KMS-11 (cell line): ENCODE measurements around the gene NTM.

Experiments
- H2AFZ ChIP-seq: fragments of 200-600 bp; sonication (generic); 2 replicates; pipeline ENCODE4 v1.6.1; 2016; ENCODE audit warnings: antibody characterized with exemption, mixed run types, low read depth
- H3K27ac ChIP-seq: fragments of 200-600 bp; sonication (generic); 2 replicates; pipeline ENCODE4 v1.6.1; 2016; ENCODE audit warnings: mild to moderate bottlenecking, mixed run types
- H3K27me3 ChIP-seq: fragments of 200-600 bp; sonication (generic); 2 replicates; pipeline ENCODE4 v1.6.1; 2017; ENCODE audit warnings: mild to moderate bottlenecking, low read depth, mixed run types, moderate library complexity; ENCODE audit not compliant: insufficient read depth
- H3K36me3 ChIP-seq: fragments of 200-600 bp; sonication (generic); 2 replicates; pipeline ENCODE4 v1.6.1; 2017; ENCODE audit warnings: mild to moderate bottlenecking, mixed run types; ENCODE audit not compliant: insufficient read depth
- H3K4me1 ChIP-seq: fragments of 200-600 bp; sonication (generic); 2 replicates; pipeline ENCODE4 v1.6.1; 2016; ENCODE audit warnings: mild to moderate bottlenecking, low read depth, mixed run types; ENCODE audit not compliant: poor library complexity, severe bottlenecking
- H3K4me2 ChIP-seq: fragments of 200-600 bp; sonication (generic); 2 replicates; pipeline ENCODE4 v1.7.0; 2016; ENCODE audit warnings: mild to moderate bottlenecking, mixed run types
- H3K4me3 ChIP-seq: fragments of 200-600 bp; sonication (generic); IDR thresholded peaks from 2 replicates; pipeline ENCODE4 v1.6.1; 2017; ENCODE audit warnings: low read depth, low read length, mixed read lengths; ENCODE audit not compliant: insufficient read depth
- H3K79me2 ChIP-seq: fragments of 200-600 bp; sonication (generic); 2 replicates; pipeline ENCODE4 v1.6.1; 2016; ENCODE audit warnings: low read depth, mixed run types; ENCODE audit not compliant: insufficient read depth
- H3K9ac ChIP-seq: fragments of 200-600 bp; sonication (generic); 2 replicates; pipeline ENCODE4 v1.6.1; 2016; ENCODE audit warnings: mild to moderate bottlenecking, mixed run types
- H4K20me1 ChIP-seq: fragments of 200-600 bp; sonication (generic); 2 replicates; pipeline ENCODE4 v1.6.1; 2016; ENCODE audit warnings: mild to moderate bottlenecking, mixed run types; ENCODE audit not compliant: insufficient read depth
- TF ChIP-seq, protein P1 (sequence below): fragments of 200-600 bp; sonication (generic); conservative IDR thresholded peaks from 2 replicates; pipeline ENCODE4 v1.6.1; 2017; ENCODE audit warnings: low read depth, mild to moderate bottlenecking, antibody characterized with exemption, low read length, moderate library complexity, mixed read lengths

Gene NTM

DNA sequence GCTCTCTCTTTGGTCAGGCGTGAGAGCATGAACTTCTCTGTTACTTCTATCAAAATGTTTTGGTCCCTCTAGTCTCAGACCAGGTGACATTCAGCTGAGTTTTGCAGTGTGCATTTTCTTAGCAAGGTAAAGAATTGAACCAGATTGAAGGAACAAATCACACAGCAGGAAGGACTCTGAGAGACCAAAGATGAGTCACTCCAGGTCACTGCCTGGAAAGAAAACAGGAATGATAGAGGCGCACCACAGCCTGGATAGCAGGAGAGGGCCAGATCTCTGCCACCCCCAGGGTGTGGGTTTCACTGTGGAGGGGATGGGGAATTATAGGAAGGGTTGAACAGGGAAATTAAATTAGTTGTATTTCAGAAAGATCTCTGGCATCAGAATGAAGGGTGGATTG is 788.3 kb downstream of the NTM start:
- Histone ChIP-seq H4K20me1 (no peaks in the 10 kb centered on the region), H3K4me3 (no peak overlapping the region), H3K27me3 (no peaks in the 10 kb centered on the region), H3K79me2 (no peaks in the 10 kb centered on the region), H3K9ac (no peak overlapping the region), H3K4me2 (no peak overlapping the region), H3K27ac (no peak overlapping the region), H3K36me3 (no peaks in the 10 kb centered on the region), H2AFZ (no peak overlapping the region), H3K4me1 (no peaks in the 10 kb centered on the region)
- TF ChIP-seq, protein P1, sequence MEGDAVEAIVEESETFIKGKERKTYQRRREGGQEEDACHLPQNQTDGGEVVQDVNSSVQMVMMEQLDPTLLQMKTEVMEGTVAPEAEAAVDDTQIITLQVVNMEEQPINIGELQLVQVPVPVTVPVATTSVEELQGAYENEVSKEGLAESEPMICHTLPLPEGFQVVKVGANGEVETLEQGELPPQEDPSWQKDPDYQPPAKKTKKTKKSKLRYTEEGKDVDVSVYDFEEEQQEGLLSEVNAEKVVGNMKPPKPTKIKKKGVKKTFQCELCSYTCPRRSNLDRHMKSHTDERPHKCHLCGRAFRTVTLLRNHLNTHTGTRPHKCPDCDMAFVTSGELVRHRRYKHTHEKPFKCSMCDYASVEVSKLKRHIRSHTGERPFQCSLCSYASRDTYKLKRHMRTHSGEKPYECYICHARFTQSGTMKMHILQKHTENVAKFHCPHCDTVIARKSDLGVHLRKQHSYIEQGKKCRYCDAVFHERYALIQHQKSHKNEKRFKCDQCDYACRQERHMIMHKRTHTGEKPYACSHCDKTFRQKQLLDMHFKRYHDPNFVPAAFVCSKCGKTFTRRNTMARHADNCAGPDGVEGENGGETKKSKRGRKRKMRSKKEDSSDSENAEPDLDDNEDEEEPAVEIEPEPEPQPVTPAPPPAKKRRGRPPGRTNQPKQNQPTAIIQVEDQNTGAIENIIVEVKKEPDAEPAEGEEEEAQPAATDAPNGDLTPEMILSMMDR, result no peak

DNA sequence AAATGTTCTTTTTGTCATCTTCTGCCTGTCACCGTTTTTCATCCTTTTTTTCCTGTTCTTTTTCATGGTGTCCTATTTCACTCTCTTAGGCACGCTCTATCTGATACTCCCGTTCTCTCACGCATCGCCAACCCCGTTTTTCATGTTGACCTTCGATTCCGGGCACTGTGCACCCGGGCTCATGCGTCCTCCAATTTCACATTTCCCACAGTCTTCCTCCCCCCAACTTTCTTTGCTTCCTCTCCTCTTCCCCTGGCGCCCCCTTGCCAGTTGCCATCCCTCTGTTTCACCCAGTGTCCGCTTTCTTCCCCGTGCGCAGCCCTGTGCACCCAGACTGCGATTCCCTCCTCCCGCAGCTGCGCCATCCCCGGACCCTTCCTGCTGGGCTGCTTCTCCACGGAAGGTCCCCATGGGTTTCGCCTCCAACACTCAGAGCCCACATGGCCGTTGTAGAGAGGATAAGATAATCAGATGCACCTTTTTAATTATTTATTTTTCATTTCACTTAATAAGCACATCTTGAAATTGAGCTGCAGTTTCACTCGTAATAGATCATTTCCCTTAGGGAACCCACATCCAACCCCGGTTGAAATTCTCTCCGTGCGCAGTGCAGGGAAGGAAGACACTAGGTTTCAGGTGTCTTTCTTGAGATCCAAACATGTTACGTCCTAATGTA is 791.1 kb downstream of the NTM start:
- Histone ChIP-seq H3K4me2 (no peak overlapping the region), H3K9ac (no peak overlapping the region), H3K27me3 (no peaks in the 10 kb centered on the region), H3K79me2 (no peaks in the 10 kb centered on the region), H3K27ac (no peak overlapping the region), H2AFZ (no peak overlapping the region), H3K4me3 (no peak overlapping the region), H3K36me3 (no peaks in the 10 kb centered on the region), H3K4me1 (peaks cover 19% of the 10 kb centered on the region), H4K20me1 (no peaks in the 10 kb centered on the region)
- TF ChIP-seq, protein P1, result no peak

DNA sequence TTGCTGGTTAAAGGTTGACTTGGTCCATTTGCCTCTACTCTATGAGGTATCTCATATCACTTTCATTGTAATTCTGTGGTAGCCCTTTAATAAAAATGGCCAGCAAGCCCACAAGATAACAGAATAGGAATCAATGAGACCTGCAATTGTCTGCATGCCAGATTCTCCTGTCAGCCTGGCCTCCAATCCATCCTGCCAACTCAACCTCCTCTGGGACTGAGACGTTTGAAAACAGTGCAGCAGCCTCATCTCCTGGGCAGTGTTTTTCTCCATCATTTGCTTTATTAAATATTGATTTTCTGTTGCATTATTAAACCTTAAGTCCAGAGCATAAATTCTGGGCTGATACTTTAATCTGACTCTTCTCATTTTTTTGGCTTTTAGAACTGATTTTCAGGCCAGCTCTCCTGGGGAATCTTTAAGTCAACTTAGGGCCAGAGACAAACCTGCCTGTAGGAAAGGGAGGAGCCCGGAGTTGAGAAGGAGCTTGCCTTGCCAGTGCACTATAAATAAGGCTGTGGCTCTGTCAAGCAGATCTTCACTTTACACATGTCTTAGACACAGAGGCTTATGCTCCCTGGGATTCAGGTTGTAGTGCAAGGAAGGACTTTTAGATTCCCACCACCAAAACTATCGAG is 798.0 kb downstream of the NTM start:
- Histone ChIP-seq H3K4me1 (peaks cover 36% of the 10 kb centered on the region), H2AFZ (no peak overlapping the region), H4K20me1 (no peaks in the 10 kb centered on the region), H3K4me3 (no peak overlapping the region), H3K9ac (no peak overlapping the region), H3K79me2 (no peaks in the 10 kb centered on the region), H3K4me2 (no peak overlapping the region), H3K27me3 (no peaks in the 10 kb centered on the region), H3K27ac (no peak overlapping the region), H3K36me3 (no peaks in the 10 kb centered on the region)
- TF ChIP-seq, protein P1, result no peak

DNA sequence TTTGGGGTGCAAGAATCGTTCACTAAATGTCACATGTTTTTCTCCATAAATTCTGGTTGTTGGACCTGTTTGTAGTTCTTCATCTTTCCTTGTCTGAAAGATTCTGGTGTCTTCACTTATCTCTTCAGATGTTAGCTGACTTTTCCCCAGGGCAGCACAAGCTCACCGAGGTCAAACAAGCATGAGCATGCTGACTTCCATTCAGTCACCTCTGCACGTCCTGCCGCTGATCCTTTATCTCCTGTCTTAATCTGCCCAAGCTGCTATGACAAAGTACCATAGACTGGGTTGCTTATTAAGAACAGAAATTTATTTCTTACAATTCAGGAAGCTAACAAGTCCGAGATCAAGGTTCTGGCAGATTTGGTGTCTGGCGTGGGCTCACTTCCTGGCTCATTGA is 800.6 kb downstream of the NTM start:
- Histone ChIP-seq H3K27me3 (no peaks in the 10 kb centered on the region), H3K4me3 (no peak overlapping the region), H2AFZ (no peak overlapping the region), H3K4me1 (peaks cover 21% of the 10 kb centered on the region), H4K20me1 (no peaks in the 10 kb centered on the region), H3K79me2 (no peaks in the 10 kb centered on the region), H3K4me2 (no peak overlapping the region), H3K27ac (no peak overlapping the region), H3K36me3 (no peaks in the 10 kb centered on the region), H3K9ac (no peak overlapping the region)
- TF ChIP-seq, protein P1, result no peak
